Gastroesophageal sphincter (tissue), 3 donors: ENCODE data around the gene MGST2.
A peak's percentile ranks its signal among the peaks of the same experiment; 100 is the strongest.

Experiments used
- CTCF ChIP-seq, 4 experiments: fragments of 200-600 bp in 2 of 4; fragments of 450-650 bp in 2 of 4; sonication (generic) in 1 of 4; IDR thresholded peaks; one replicate each; pipeline ENCODE4 v1.5.1; 2017 to 2019; ENCODE audit warnings: antibody characterized with exemption in 4 of 4, mild to moderate bottlenecking in 2 of 4, moderate library complexity in 2 of 4
- POLR2A ChIP-seq, 2 donors: fragments of 450-650 bp; IDR thresholded peaks; one replicate each; pipeline ENCODE4 v1.6.1; 2017; ENCODE audit warnings: antibody characterized with exemption in 2 of 2, mild to moderate bottlenecking in 2 of 2, moderate library complexity in 1 of 2

GRCh38 chr4:139735381-139736273 lies 70.0 kb downstream of the MGST2 start:
- peak in 1 of 4 experiments; percentile 20 for TF ChIP-seq CTCF (IDR thresholded peaks at IDR 0.05)
- no peak for TF ChIP-seq POLR2A (IDR thresholded peaks at IDR 0.05)
